K562 (cell line): ENCODE measurements around the gene BCAR3. TPM values are rescaled to one million over a fixed set of nuclear protein-coding genes. Genes with fewer than 3 reads are reported as not detected.
A peak's percentile ranks its signal among the peaks of the same experiment; 100 is the strongest.

Source experiments
- ATAC-seq: fragments of 200-7000 bp; cut with Tn5 transposase; 3 replicates; pipeline ENCODE4 v1.9.1; 2020; ENCODE audit warnings: moderate library complexity
- BruUV-seq: library from RNA; stranded (reverse); fragments of 400-500 nt; replicated peaks from 2 replicates; lab custom pipeline; 2021; lab: Mats Ljungman, UMichigan
- CTCF ChIA-PET: fragments of 300-600 bp; formaldehyde crosslinking; extraction: SDS; loops from one replicate; lab custom pipeline; 2021; ENCODE audit warnings: low intra/inter-chr PET ratio; lab: Yijun Ruan, JAX
- POLR2A ChIA-PET: fragments of 300-600, 350-650 bp; sonication (Branson Sonifier 250); formaldehyde crosslinking; extraction: SDS; loops from one replicate; lab custom pipeline; 2021; ENCODE audit warnings: antibody characterized with exemption, inconsistent platforms; lab: Yijun Ruan, JAX
- DNase-seq, 4 experiments: peaks; one replicate each; pipeline versions ENCODE4 v3.0.0 to v3.0.0-alpha.2; 2011 to 2018; ENCODE audit warnings: low spot score in 3 of 4, mixed read lengths in 3 of 4; ENCODE audit errors: extremely low read depth in 1 of 4
- FAIRE-seq: peaks from 2 replicates; lab custom pipeline; 2011; peaks lifted over from hg19 to GRCh38; lab: Jason Lieb, UNC
- H2AFZ ChIP-seq: 2 replicates; pipeline ENCODE4 v1.6.0; 2011; ENCODE audit warnings: low read depth, low read length, control low read depth, inconsistent platforms
- H3K27ac ChIP-seq: fragments of 200-600 bp; 3 replicates; pipeline ENCODE4 v1.8.0; 2011; ENCODE audit warnings: low read depth, mild to moderate bottlenecking, control low read depth, inconsistent platforms, low read length, moderate library complexity, mixed read lengths; ENCODE audit errors: extremely low read depth
- H3K27me3 ChIP-seq, 2 experiments: fragments of 300-600 bp in 1 of 2; 2 replicates in 1 of 2; 3 replicates in 1 of 2; pipeline versions ENCODE4 v1.6.0 to v1.8.0; 2011; ENCODE audit warnings: inconsistent platforms in 2 of 2, low read length in 2 of 2, mild to moderate bottlenecking in 1 of 2, mixed read lengths in 1 of 2, moderate library complexity in 1 of 2; ENCODE audit not compliant: control insufficient read depth in 2 of 2, insufficient read depth in 2 of 2
- H3K36me3 ChIP-seq: fragments of 300-600 bp; 3 replicates; pipeline ENCODE4 v1.8.0; 2011; ENCODE audit warnings: mild to moderate bottlenecking, low read length, inconsistent platforms; ENCODE audit not compliant: control insufficient read depth, insufficient read depth
- H3K4me1 ChIP-seq, 2 experiments: fragments of 200-600 bp in 1 of 2; replicated peaks in 1 of 2; 2 replicates in 1 of 2; 3 replicates in 1 of 2; pipeline versions ENCODE4 v1.5.1 to v1.8.0; 2011; ENCODE audit warnings: inconsistent platforms in 2 of 2, low read length in 2 of 2, mild to moderate bottlenecking in 1 of 2, mixed read lengths in 1 of 2, moderate library complexity in 1 of 2; ENCODE audit not compliant: control insufficient read depth in 2 of 2, insufficient read depth in 2 of 2
- H3K4me2 ChIP-seq: 2 replicates; pipeline ENCODE4 v1.6.1; 2011; ENCODE audit warnings: low read length, control low read depth, inconsistent platforms, mixed read lengths; ENCODE audit not compliant: insufficient read depth
- H3K4me3 ChIP-seq: fragments of 200-600 bp; sonication (generic), shearing (Covaris generic); 2 replicates; pipeline ENCODE4 v1.5.1; 2016; ENCODE audit warnings: control low read depth, inconsistent platforms
- H3K79me2 ChIP-seq: fragments of 200-600 bp; 3 replicates; pipeline ENCODE4 v1.8.0; 2011; ENCODE audit warnings: low read length, inconsistent platforms; ENCODE audit not compliant: control insufficient read depth, insufficient read depth
- H3K9ac ChIP-seq, 2 experiments: 2 replicates each; pipeline versions ENCODE4 v1.6.0 to v1.6.1; 2011; ENCODE audit warnings: low read depth in 2 of 2, low read length in 2 of 2, control low read depth in 1 of 2, inconsistent platforms in 1 of 2, mild to moderate bottlenecking in 1 of 2, mixed read lengths in 1 of 2; ENCODE audit not compliant: insufficient read depth in 1 of 2
- H3K9me1 ChIP-seq: one replicate; pipeline ENCODE4 v1.6.0; 2011; ENCODE audit warnings: inconsistent platforms, mild to moderate bottlenecking, low read length, moderate library complexity; ENCODE audit not compliant: control insufficient read depth, insufficient read depth
- H3K9me3 ChIP-seq: replicated peaks from 2 replicates; pipeline ENCODE4 v1.5.1; 2011; ENCODE audit warnings: low read depth, low read length, inconsistent platforms; ENCODE audit not compliant: control insufficient read depth, insufficient read depth
- H4K20me1 ChIP-seq: replicated peaks from 2 replicates; pipeline ENCODE4 v1.6.1; 2011; ENCODE audit warnings: low read length, inconsistent platforms, mixed read lengths; ENCODE audit not compliant: control insufficient read depth, insufficient read depth
- DMBX1 ChIP-seq: fragments of 250-450 bp; sonication (Bioruptor Pico); IDR thresholded peaks from 2 replicates; pipeline ENCODE4 v1.8.0; 2022; ENCODE audit warnings: inconsistent platforms, mild to moderate bottlenecking, moderate library complexity, borderline replicate concordance
- ELF4 ChIP-seq: fragments of 450-650 bp; formaldehyde crosslinking; IDR thresholded peaks from 2 replicates; pipeline ENCODE4 v1.4.0; 2022; ENCODE audit warnings: missing genetic modification characterization
- PHB ChIP-seq: fragments of 250-450 bp; sonication (Bioruptor Pico); IDR thresholded peaks from 2 replicates; pipeline ENCODE4 v1.5.0; 2021
- RFX1 ChIP-seq: fragments of 450-650 bp; IDR thresholded peaks from 2 replicates; pipeline ENCODE4 v1.6.1; 2016; ENCODE audit warnings: mild to moderate bottlenecking, moderate library complexity
- WGBS: fragments of 100-300 bp; shearing (Covaris generic); methylation state at CpG from one replicate; pipeline ENCODE4 v1.1.6; 2016; ENCODE audit warnings: low coverage, mixed read lengths; ENCODE audit not compliant: insufficient coverage; ENCODE audit errors: missing lambda C conversion rate; 5-methylcytosine and 5-hydroxymethylcytosine counted together
- in situ Hi-C: fragments of 300-500 bp; cut with MboI; formaldehyde crosslinking; loops from 4 replicates; pipeline ENCODE4 v1.15.0; 2018; ENCODE audit warnings: inconsistent platforms, mixed read lengths
- intact Hi-C: fragments of 100-400 bp; cut with micrococcal nuclease; formaldehyde crosslinking; loops from 2 replicates; pipeline ENCODE4 v1.14.2; 2022
- polyA plus RNA-seq, 8 experiments: library from polyadenylated mRNA; depleted of rRNA in 4 of 8; stranded (reverse) in 5 of 8; unstranded in 3 of 8; fragments of >200 nt; fragmentation: Nextera tagmentation in 2 of 8; fragmentation: Illumina TruSeq in 1 of 8; extraction: Ambion mirVana in 2 of 8; extraction: Trizol in 1 of 8; gene quantifications; 2 replicates each; pipeline versions ENCODE4 v1.2.1 to v1.2.3, GENCODE V29; 2011 to 2014; ENCODE audit warnings: inconsistent platforms in 1 of 8, missing spikeins in 1 of 8
- total RNA-seq, 7 experiments: library from RNA; depleted of rRNA in 6 of 7; stranded (reverse); fragments of >200 nt in 6 of 7; fragmentation: Illumina TruSeq in 2 of 7; extraction: Trizol in 2 of 7; gene quantifications; 2 replicates each; pipeline versions ENCODE4 v1.2.1 to v1.2.3, GENCODE V29; 2011 to 2021; ENCODE audit warnings: low replicate concordance in 1 of 7

The BCAR3 gene
- total and polyA plus RNA-seq, 9 of the 15 experiments (the other 6 are each of a cell fraction or from before 2014, with no cell fraction given), result 1.8 to 6.3 (median 3.8) TPM

GRCh38 chr1:93595743-93596142 is 85.9 kb downstream of the BCAR3 start:
- H2AFZ ChIP-seq, result no peak overlapping the region
- no peak overlapping the region for H3K27ac ChIP-seq
- no peak for FAIRE-seq
- H3K36me3 ChIP-seq, result no peaks in the 10 kb centered on the region
- H3K9ac ChIP-seq, result no peak overlapping the region
- TF ChIP-seq DMBX1 (no peak), ELF4 (CRISPR knock-in tag) (no peak)
- H3K4me2 ChIP-seq, result no peak overlapping the region
- H3K9me3 ChIP-seq, result no peaks in the 10 kb centered on the region
- no peak overlapping the region for H3K4me3 ChIP-seq
- no peaks in the 10 kb centered on the region for H4K20me1 ChIP-seq
- H3K27me3 ChIP-seq, result peaks cover 20 to 43% of the 10 kb centered on the region in 2 experiments; a peak in 4 of 5 replicates
- no peak for DNase-seq
- intact Hi-C loops (no loop called here), in situ Hi-C loops (no loop called here)
- H3K79me2 ChIP-seq, result no peaks in the 10 kb centered on the region
- POLR2A ChIA-PET, result interaction anchor here (0.7 kb wide), 1 partner anchor 32 kb away, joined by 3 read pairs; no protein-coding TSS in a partner anchor
- no peaks in the 10 kb centered on the region for H3K9me1 ChIP-seq
- 7% methylated on average over 4 of the region's 4 CpGs for WGBS
- ATAC-seq, result no peak
- CTCF ChIA-PET, result interaction anchor here (0.6 kb wide), 1 partner anchor 926 kb away, joined by 3 read pairs; no protein-coding TSS in a partner anchor
- H3K4me1 ChIP-seq, result peaks cover 0 to 5% of the 10 kb centered on the region in 2 experiments
- no TSS peak for BruUV-seq

GRCh38 chr1:93595266-93595665 is 86.4 kb downstream of the BCAR3 start:
- no peak for DNase-seq
- CTCF ChIA-PET, result interaction anchor here (0.6 kb wide), 1 partner anchor 925 kb away, joined by 3 read pairs; no protein-coding TSS in a partner anchor
- H3K9me1 ChIP-seq, result no peaks in the 10 kb centered on the region
- H3K4me3 ChIP-seq, result no peak overlapping the region
- no peak overlapping the region for H3K4me2 ChIP-seq
- peaks cover 20 to 39% of the 10 kb centered on the region in 2 experiments; a peak in 4 of 5 replicates for H3K27me3 ChIP-seq
- no peak overlapping the region for H2AFZ ChIP-seq
- no peak for ATAC-seq
- no TSS peak for BruUV-seq
- 0% methylated on average over 2 of the region's 2 CpGs for WGBS
- no peak for FAIRE-seq
- H3K9me3 ChIP-seq, result no peaks in the 10 kb centered on the region
- no peak overlapping the region for H3K27ac ChIP-seq
- H3K4me1 ChIP-seq, result peaks cover 0 to 5% of the 10 kb centered on the region in 2 experiments
- no peaks in the 10 kb centered on the region for H4K20me1 ChIP-seq
- no peak overlapping the region for H3K9ac ChIP-seq
- in situ Hi-C loops, result no loop called here
- no peaks in the 10 kb centered on the region for H3K36me3 ChIP-seq
- intact Hi-C loops, result no loop called here
- TF ChIP-seq PHB (CRISPR knock-in tag), result no peak
- TF ChIP-seq RFX1, result peak; percentile 23; the same call in 1 of the 2 replicates
- POLR2A ChIA-PET, result interaction anchor here (0.6 kb wide), 1 partner anchor 760 kb away, joined by 3 read pairs; no protein-coding TSS in a partner anchor
- no peaks in the 10 kb centered on the region for H3K79me2 ChIP-seq
